Measurements from ENCODE around the gene SCNN1B.

GRCh38 chr16:23408823-23409298 lies 106.8 kb downstream of the SCNN1B start:
- TF ChIP-seq CTCF (conservative IDR thresholded peaks at IDR 0.05 in 1 of 2, IDR thresholded peaks at IDR 0.05 in 1 of 2; ENCODE audit: extremely low read depth in 1 of 2, insufficient read depth in 1 of 2, low read depth in 1 of 2, low read length in 2 of 2) (no peak), EZH2 (IDR thresholded peaks at IDR 0.05; ENCODE audit: borderline replicate concordance, low read length) (no peak)
